ENCODE data around the gene PTGES2. TPM values are rescaled to one million over a fixed set of nuclear protein-coding genes. Genes with fewer than 3 reads are reported as not detected.

PTGES2 gene
- total and polyA plus RNA-seq, 2 of the 13 experiments (the other 11 are each of a cell fraction or from before 2014, with no cell fraction given), result 63.7 to 79.8 TPM

- TF ChIP-seq ZHX2 (IDR thresholded peaks at IDR 0.05; ENCODE audit: low read depth) (no peak; the same call in 1 of the 2 replicates), ZHX2 (CRISPR knock-in tag; IDR thresholded peaks at IDR 0.05; ENCODE audit: borderline replicate concordance) (no peak), ZSCAN9 (CRISPR knock-in tag; IDR thresholded peaks at IDR 0.05; ENCODE audit: borderline replicate concordance) (peak; percentile 93), ZNF225 (CRISPR knock-in tag; IDR thresholded peaks at IDR 0.05) (no peak; the same call in 1 of the 2 replicates), ATF6 (CRISPR knock-in tag; conservative IDR thresholded peaks at IDR 0.05) (peak; percentile 70; the same call in 1 of the 2 replicates), ETV6 (CRISPR knock-in tag; conservative IDR thresholded peaks at IDR 0.05) (no peak), ZNF674 (CRISPR knock-in tag; IDR thresholded peaks at IDR 0.05; ENCODE audit: low read depth) (no peak), MBD4 (IDR thresholded peaks at IDR 0.05; ENCODE audit: borderline replicate concordance, low read length) (no peak), PITX1 (CRISPR knock-in tag; IDR thresholded peaks at IDR 0.05) (peak; percentile 96), BCL6 (CRISPR knock-in tag; IDR thresholded peaks at IDR 0.05) (peak; percentile 65), ZZZ3 (CRISPR knock-in tag; IDR thresholded peaks at IDR 0.05; ENCODE audit: borderline replicate concordance) (peak; percentile 79; the same call in 1 of the 2 replicates), ZMYM3 (CRISPR knock-in tag; IDR thresholded peaks at IDR 0.05) (peak; percentile 99), ARNTL (CRISPR knock-in tag; IDR thresholded peaks at IDR 0.05) (peak; percentile 99)
- TF ChIP-seq, protein P1, sequence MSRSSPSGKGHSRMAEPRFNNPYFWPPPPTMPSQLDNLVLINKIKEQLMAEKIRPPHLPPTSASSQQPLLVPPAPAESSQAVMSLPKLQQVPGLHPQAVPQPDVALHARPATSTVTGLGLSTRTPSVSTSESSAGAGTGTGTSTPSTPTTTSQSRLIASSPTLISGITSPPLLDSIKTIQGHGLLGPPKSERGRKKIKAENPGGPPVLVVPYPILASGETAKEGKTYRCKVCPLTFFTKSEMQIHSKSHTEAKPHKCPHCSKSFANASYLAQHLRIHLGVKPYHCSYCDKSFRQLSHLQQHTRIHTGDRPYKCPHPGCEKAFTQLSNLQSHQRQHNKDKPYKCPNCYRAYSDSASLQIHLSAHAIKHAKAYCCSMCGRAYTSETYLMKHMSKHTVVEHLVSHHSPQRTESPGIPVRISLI (CRISPR knock-in tag; IDR thresholded peaks at IDR 0.05; ENCODE audit: borderline replicate concordance), result peak; percentile 81; the same call in 1 of the 2 replicates
- TF ChIP-seq, protein P2, sequence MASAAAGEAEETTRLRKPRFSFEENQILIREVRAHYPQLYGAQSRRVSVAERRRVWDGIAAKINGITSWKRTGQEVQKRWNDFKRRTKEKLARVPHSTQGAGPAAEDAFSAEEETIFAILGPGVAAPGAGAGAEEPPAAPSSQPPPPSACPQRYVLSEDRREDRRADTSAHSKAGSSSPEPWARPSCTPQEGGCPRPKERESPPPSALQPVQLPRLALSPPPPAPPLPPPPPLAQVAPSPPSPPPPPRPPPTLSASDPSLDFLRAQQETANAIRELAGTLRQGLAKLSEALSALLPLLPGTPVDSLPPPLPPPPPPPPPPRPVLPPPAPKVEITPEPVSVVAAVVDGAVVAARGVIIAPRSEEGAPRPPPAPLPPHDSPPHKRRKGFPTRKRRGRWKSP (CRISPR knock-in tag; IDR thresholded peaks at IDR 0.05), result no peak
- TF ChIP-seq, protein P3, sequence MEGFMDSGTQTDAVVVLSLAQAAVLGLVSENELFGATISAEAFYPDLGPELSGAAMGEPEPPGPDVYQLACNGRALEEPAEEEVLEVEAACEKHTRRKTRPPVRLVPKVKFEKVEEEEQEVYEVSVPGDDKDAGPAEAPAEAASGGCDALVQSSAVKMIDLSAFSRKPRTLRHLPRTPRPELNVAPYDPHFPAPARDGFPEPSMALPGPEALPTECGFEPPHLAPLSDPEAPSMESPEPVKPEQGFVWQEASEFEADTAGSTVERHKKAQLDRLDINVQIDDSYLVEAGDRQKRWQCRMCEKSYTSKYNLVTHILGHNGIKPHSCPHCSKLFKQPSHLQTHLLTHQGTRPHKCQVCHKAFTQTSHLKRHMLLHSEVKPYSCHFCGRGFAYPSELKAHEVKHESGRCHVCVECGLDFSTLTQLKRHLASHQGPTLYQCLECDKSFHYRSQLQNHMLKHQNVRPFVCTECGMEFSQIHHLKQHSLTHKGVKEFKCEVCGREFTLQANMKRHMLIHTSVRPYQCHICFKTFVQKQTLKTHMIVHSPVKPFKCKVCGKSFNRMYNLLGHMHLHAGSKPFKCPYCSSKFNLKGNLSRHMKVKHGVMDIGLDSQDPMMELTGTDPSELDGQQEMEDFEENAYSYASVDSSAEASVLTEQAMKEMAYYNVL (CRISPR knock-in tag; IDR thresholded peaks at IDR 0.05; ENCODE audit: borderline replicate concordance), result peak; percentile 100
These were observed 12.1 kb downstream of the PTGES2 start (continued) for GRCh38 chr9:128115187-128116103.
